ENCODE measurements around the gene SPCS2.
"Not testable (repeated sequence)": the region's sequence is repeated elsewhere in the genome, so short reads cannot be mapped to it uniquely, and the experiment has no call there.

Gene SPCS2

GRCh38 chr11:75002516-75002915 lies 53.5 kb downstream of the SPCS2 start:
- no peak for DNase-seq (ENCODE audit: low spot score)

DNA sequence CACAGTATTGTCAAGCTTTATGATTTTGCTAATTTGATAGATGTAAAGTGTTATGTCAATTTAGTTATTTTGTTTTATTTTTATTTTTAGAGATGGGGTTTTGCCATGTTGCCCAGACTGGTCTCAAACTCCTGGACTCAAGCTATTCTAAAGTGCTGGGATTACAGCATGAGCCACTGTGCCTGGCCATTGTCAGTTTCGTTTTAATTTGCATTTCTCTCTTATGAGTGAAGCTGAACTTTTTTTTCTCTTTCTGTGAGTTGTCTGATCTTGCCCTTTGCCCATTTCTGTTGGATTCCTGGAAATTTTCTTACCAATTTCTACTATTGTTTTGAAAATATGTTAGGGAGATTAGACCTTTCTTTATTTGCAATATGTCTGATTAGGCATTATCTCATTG lies 55.1 kb downstream of the SPCS2 start:
- DNase-seq (ENCODE audit: low spot score) = no peak

DNA sequence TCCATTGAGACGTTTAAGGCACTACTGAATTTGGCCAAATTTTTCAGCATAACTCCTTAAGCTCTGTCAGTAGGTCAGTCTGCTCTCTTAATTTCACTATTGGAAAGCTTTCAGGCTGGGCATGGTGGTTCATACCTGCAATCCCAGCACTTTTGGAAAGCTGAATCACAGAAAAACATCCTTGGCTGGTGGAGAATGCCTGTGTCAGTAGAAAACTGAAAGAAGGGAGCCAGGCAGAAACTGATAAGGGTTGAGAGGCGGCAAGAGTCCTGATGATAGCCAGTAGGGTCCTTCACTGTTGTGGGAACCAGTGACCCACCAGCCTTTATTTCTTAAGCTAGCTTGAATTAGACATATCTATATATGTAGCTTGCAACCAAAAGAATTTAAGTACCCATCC lies 62.3 kb downstream of the SPCS2 start:
- no peak for DNase-seq (ENCODE audit: low spot score)

DNA sequence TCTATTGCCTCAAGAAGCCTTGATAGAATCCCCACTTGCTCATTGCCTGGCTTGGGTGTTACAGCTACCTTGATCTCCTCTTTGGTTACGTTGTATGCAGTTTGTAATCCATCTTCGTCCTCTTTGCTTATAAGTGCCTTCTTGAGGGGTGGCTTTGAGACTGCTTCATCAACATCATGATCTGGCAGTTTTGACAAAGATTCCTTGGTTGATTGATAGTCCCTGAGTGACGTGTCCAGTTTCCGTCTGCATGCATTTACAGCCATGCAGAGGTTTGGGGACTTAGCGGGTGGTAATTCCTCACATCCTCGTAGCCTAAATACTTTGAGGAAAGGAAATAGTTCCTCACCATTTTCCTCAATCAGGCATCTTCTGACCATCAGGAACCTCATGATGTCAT lies 62.8 kb downstream of the SPCS2 start:
- DNase-seq (ENCODE audit: low spot score) = no peak

DNA sequence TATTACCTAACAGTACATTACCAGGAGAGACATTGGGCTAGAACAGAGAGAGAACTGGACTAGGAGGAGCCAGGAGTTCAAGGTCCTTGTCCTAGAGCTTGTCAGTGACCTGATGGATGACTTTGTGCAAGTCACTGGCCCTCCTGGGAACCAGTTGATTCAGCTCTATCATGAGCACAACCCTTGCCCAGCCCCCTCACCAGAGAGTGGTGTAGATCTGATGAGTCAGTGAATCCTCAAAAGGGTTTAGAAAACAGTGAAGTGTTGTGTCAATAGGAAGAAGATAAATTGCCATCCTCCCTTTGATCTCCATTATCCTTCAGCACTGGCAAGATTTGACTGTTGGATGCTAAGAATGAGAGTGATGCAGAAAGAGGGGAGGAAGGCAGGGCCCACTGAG lies 64.0 kb downstream of the SPCS2 start:
- DNase-seq (ENCODE audit: low spot score) = no peak

DNA sequence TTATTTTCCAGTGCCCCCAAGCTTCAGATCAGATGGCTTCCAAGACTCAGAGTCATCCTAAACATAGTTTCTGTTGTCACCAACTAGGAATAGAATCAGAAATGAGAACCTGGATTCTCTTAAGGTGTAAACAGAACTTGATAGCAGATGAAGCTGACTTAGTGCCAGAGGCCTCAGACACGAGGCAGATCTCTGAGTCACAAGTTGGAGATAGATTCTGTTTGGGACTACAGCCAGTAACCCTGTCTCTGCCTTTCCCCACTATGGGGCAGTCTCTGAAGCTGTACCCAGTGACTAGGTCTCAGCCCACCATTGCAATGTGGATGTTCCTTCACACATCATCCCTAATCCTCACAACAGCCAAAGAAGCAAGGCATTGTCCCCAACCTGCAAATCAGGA lies 65.1 kb downstream of the SPCS2 start:
- DNase-seq (ENCODE audit: low spot score) = peak; percentile 71

- not testable (repeated sequence) for DNase-seq (ENCODE audit: low spot score)
Measured at GRCh38 chr11:75019200-75019599, 70.1 kb downstream of the SPCS2 start.

GRCh38 chr11:75020328-75020727 lies 71.3 kb downstream of the SPCS2 start:
- not testable (repeated sequence) for DNase-seq (ENCODE audit: low spot score)

GRCh38 chr11:75022296-75022695 lies 73.2 kb downstream of the SPCS2 start:
- no peak for DNase-seq (ENCODE audit: low spot score)

GRCh38 chr11:75022759-75023396 lies 73.8 kb downstream of the SPCS2 start:
- DNase-seq (ENCODE audit: low spot score) = peak; percentile 91

DNA sequence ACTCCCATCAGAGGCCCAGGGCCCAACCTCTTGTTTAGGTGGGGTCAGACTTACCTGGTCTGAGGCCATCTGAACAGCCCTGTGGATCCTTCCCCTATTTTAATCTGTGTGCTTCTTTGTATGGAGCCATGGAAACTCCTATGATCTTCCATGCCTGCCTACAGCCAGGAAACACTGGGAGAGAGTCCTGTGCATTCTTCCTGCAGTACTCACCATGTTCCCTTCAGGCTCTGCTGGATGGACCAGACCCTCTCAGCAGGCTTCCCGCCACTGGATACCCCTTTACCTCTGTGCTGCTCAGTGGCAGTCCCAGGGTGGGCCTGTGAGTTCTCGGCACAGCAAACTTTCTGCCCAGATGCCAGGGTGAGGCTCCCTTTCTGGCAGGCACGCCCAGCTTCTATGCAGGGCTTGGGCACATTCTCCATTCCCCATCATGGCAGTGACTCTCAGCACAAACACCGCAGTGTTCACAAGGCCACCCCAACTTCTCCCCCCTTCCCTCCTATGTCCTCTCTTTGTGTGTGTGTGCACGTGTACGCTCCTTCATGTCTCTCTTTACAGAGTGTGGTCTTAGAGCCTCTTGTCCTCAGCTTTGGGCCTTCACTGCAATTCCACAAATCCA lies 74.5 kb downstream of the SPCS2 start:
- DNase-seq (ENCODE audit: low spot score) = no peak

- no peak for DNase-seq (ENCODE audit: low spot score)
Measured at GRCh38 chr11:75024068-75024449, 75.0 kb downstream of the SPCS2 start.

DNA sequence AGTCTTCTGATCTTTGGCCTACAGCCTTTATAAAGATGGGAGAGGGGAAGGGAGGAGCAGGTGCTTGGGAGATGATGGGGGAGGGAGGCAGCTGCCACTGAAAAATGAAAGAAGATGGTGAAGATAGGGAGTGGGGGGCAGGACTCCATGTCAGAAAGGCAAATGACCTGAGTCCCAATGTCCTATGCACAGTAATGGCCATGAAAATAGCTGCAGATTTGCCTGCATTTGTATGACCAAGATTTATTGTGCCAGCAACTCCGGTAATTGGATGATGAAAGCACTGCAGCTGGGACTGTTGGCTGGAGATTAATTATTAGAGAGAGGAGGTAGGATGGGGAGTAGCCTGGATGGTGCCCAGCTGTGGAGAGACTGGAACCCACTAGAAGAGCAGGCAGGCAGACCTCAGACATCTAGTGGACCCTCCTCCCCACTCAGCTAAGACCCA lies 75.7 kb downstream of the SPCS2 start:
- DNase-seq (ENCODE audit: low spot score) = no peak

DNA sequence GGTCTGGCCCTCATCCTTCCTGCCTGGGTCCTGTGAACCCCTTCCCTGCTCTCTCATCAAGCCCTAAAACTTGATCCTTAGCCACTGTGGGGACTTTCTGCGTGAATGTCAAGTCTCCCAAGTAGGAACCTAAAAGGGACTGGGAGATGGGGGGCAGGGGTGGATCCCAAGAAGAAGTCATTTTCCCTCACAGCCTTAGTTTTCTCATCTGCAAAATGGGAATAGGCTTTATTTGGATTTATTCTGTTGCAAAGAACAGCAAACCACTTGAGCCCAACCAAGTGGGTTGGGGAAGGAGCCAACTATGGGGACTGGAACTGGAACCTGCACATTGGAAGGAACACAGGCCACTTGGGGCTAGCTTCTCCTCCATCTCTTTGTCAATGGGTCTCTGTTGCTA lies 76.5 kb downstream of the SPCS2 start:
- DNase-seq (ENCODE audit: low spot score) = no peak

- DNase-seq (ENCODE audit: low spot score) = no peak
Measured at GRCh38 chr11:75028321-75028720, 79.3 kb downstream of the SPCS2 start.
